IMR-90 (cell line): ENCODE data around the gene TOMM40L. TPM values are rescaled to one million over a fixed set of nuclear protein-coding genes. Genes with fewer than 3 reads are reported as not detected.
A peak's percentile ranks its signal among the peaks of the same experiment; 100 is the strongest.

Experiments
- ATAC-seq: fragments of 200-7000 bp; cut with Tn5 transposase; 2 replicates; pipeline ENCODE4 v1.9.1; 2020; ENCODE audit warnings: low read depth, mild to moderate bottlenecking, moderate library complexity
- BruUV-seq: library from RNA; stranded (reverse); fragments of 400-500 nt; replicated peaks from 2 replicates; lab custom pipeline; 2021; lab: Mats Ljungman, UMichigan
- CTCF ChIA-PET: fragments of 300-600 bp; formaldehyde crosslinking; extraction: SDS; loops from one replicate; lab custom pipeline; 2021; ENCODE audit warnings: antibody characterized with exemption; lab: Yijun Ruan, JAX
- POLR2A ChIA-PET: fragments of 300-600 bp; sonication (Branson Sonifier 250); formaldehyde crosslinking; loops from one replicate; lab custom pipeline; 2022; ENCODE audit warnings: antibody characterized with exemption; ENCODE audit not compliant: unreplicated experiment; lab: Charles Lee
- DNase-seq: peaks from one replicate; pipeline ENCODE4 v3.0.0; 2013
- H2AFZ ChIP-seq: replicated peaks from 2 replicates; pipeline ENCODE3; 2013; ENCODE audit warnings: low read length, mild to moderate bottlenecking; ENCODE audit not compliant: poor library complexity
- H2AK5ac ChIP-seq: 2 replicates; pipeline ENCODE4 v1.6.1; 2013; ENCODE audit warnings: low read depth, low read length, inconsistent platforms
- H2AK9ac ChIP-seq: replicated peaks from 2 replicates; pipeline ENCODE3; 2013; ENCODE audit warnings: mild to moderate bottlenecking, low read depth, low read length, moderate library complexity; ENCODE audit not compliant: poor library complexity
- H2BK120ac ChIP-seq: 2 replicates; pipeline ENCODE4 v1.6.1; 2013; ENCODE audit warnings: low read depth, low read length, inconsistent platforms
- H2BK15ac ChIP-seq: 3 replicates; pipeline ENCODE4 v1.6.1; 2013; ENCODE audit warnings: low read depth, low read length, inconsistent platforms
- H2BK20ac ChIP-seq: 2 replicates; pipeline ENCODE4 v1.6.1; 2013; ENCODE audit warnings: low read depth, mild to moderate bottlenecking, inconsistent platforms, low read length, moderate library complexity
- H2BK5ac ChIP-seq: 2 replicates; pipeline ENCODE4 v1.6.1; 2013; ENCODE audit warnings: mild to moderate bottlenecking, low read depth, low read length, inconsistent platforms; ENCODE audit not compliant: poor library complexity, severe bottlenecking
- H3K14ac ChIP-seq: replicated peaks from 2 replicates; pipeline ENCODE4 v1.6.1; 2013; ENCODE audit warnings: low read depth, low read length, inconsistent platforms
- H3K18ac ChIP-seq: 2 replicates; pipeline ENCODE4 v1.6.1; 2013; ENCODE audit warnings: low read depth, low read length, control low read depth
- H3K23ac ChIP-seq: 2 replicates; pipeline ENCODE4 v1.6.1; 2013; ENCODE audit warnings: low read depth, low read length, inconsistent platforms
- H3K27ac ChIP-seq: 2 replicates; pipeline ENCODE4 v1.5.1; 2013; ENCODE audit warnings: mild to moderate bottlenecking, control low read depth, low read length; ENCODE audit not compliant: insufficient read depth
- H3K27me3 ChIP-seq: 2 replicates; pipeline ENCODE4 v1.6.1; 2013; ENCODE audit warnings: low read length; ENCODE audit not compliant: control insufficient read depth, insufficient read depth
- H3K36me3 ChIP-seq: 2 replicates; pipeline ENCODE4 v1.6.1; 2013; ENCODE audit warnings: low read length, mixed read lengths; ENCODE audit not compliant: control insufficient read depth, insufficient read depth
- H3K4ac ChIP-seq: 2 replicates; pipeline ENCODE4 v1.6.1; 2013; ENCODE audit warnings: low read depth, low read length, inconsistent platforms
- H3K4me1 ChIP-seq: 2 replicates; pipeline ENCODE4 v1.6.1; 2013; ENCODE audit warnings: low read length, mixed read lengths; ENCODE audit not compliant: control insufficient read depth, insufficient read depth
- H3K4me2 ChIP-seq: 2 replicates; pipeline ENCODE4 v1.6.1; 2013; ENCODE audit warnings: low read depth, mild to moderate bottlenecking, control low read depth, low read length, moderate library complexity
- H3K4me3 ChIP-seq: 2 replicates; pipeline ENCODE4 v1.5.1; 2013; ENCODE audit warnings: low read depth, mild to moderate bottlenecking, control low read depth, low read length, moderate library complexity; ENCODE audit not compliant: insufficient read depth
- H3K56ac ChIP-seq: 2 replicates; pipeline ENCODE4 v1.6.1; 2013; ENCODE audit warnings: low read length, inconsistent platforms; ENCODE audit not compliant: insufficient read depth; ENCODE audit errors: extremely low read depth
- H3K79me1 ChIP-seq, 2 experiments: 2 replicates each; pipeline ENCODE4 v1.6.1; 2013; ENCODE audit warnings: low read length in 2 of 2, inconsistent platforms in 1 of 2, low read depth in 1 of 2
- H3K9ac ChIP-seq: 2 replicates; pipeline ENCODE4 v1.6.1; 2013; ENCODE audit warnings: low read depth, low read length, control low read depth
- H3K9me1 ChIP-seq: 2 replicates; pipeline ENCODE4 v1.6.1; 2013; ENCODE audit warnings: low read length, inconsistent platforms; ENCODE audit not compliant: insufficient read depth
- H3K9me3 ChIP-seq: 2 replicates; pipeline ENCODE4 v1.6.1; 2013; ENCODE audit warnings: low read length; ENCODE audit not compliant: control insufficient read depth, insufficient read depth
- H4K20me1 ChIP-seq: 2 replicates; pipeline ENCODE4 v1.6.1; 2013; ENCODE audit warnings: low read length, inconsistent platforms; ENCODE audit not compliant: insufficient read depth
- H4K5ac ChIP-seq: 2 replicates; pipeline ENCODE4 v1.6.1; 2013; ENCODE audit warnings: mild to moderate bottlenecking, low read depth, low read length, control low read depth
- H4K8ac ChIP-seq, 2 experiments: 2 replicates each; pipeline ENCODE4 v1.6.1; 2013; ENCODE audit warnings: low read depth in 2 of 2, low read length in 2 of 2, control low read depth in 1 of 2, inconsistent platforms in 1 of 2
- H4K91ac ChIP-seq: 2 replicates; pipeline ENCODE4 v1.6.1; 2013; ENCODE audit warnings: low read depth, low read length, inconsistent platforms; ENCODE audit not compliant: insufficient read depth
- BHLHE40 ChIP-seq: fragments of 150-350 bp; IDR thresholded peaks from 2 replicates; pipeline ENCODE4 v1.6.1; 2016; ENCODE audit warnings: mild to moderate bottlenecking, low read depth, low read length
- CEBPB ChIP-seq: IDR thresholded peaks from 2 replicates; pipeline ENCODE4 v1.6.1; 2012; ENCODE audit warnings: low read depth, low read length, improper control_type of control experiment
- CHD1 ChIP-seq: IDR thresholded peaks from 2 replicates; pipeline ENCODE4 v1.6.1; 2012; ENCODE audit warnings: low read depth, low read length, improper control_type of control experiment
- CTCF ChIP-seq: conservative IDR thresholded peaks from 2 replicates; pipeline ENCODE4 v1.5.1; 2012; ENCODE audit warnings: mild to moderate bottlenecking, low read depth, low read length, improper control_type of control experiment
- ELK1 ChIP-seq: fragments of 150-350 bp; IDR thresholded peaks from 2 replicates; pipeline ENCODE4 v1.6.1; 2016; ENCODE audit warnings: low read depth, mild to moderate bottlenecking, low read length, moderate library complexity, borderline replicate concordance
- FOS ChIP-seq: fragments of 150-350 bp; IDR thresholded peaks from 2 replicates; pipeline ENCODE4 v1.6.1; 2016; ENCODE audit warnings: low read depth, low read length
- MAFK ChIP-seq: IDR thresholded peaks from 2 replicates; pipeline ENCODE4 v1.6.1; 2012; ENCODE audit warnings: low read depth, low read length, improper control_type of control experiment
- MAZ ChIP-seq: IDR thresholded peaks from 2 replicates; pipeline ENCODE4 v1.6.1; 2012; ENCODE audit warnings: low read depth, mild to moderate bottlenecking, low read length, improper control_type of control experiment, moderate library complexity, borderline replicate concordance
- MXI1 ChIP-seq: IDR thresholded peaks from 2 replicates; pipeline ENCODE4 v1.6.1; 2012; ENCODE audit warnings: low read depth, mild to moderate bottlenecking, low read length, moderate library complexity, borderline replicate concordance
- NFE2L2 ChIP-seq: fragments of 150-350 bp; IDR thresholded peaks from 2 replicates; pipeline ENCODE4 v1.6.1; 2016; ENCODE audit warnings: low read depth, mild to moderate bottlenecking, low read length
- POLR2A ChIP-seq: IDR thresholded peaks from 2 replicates; pipeline ENCODE4 v1.6.1; 2012; ENCODE audit warnings: mild to moderate bottlenecking, low read depth, low read length
- RAD21 ChIP-seq: IDR thresholded peaks from 2 replicates; pipeline ENCODE4 v1.6.1; 2012; ENCODE audit warnings: low read length, improper control_type of control experiment
- RCOR1 ChIP-seq: IDR thresholded peaks from 2 replicates; pipeline ENCODE4 v1.6.1; 2012; ENCODE audit warnings: mild to moderate bottlenecking, low read length, improper control_type of control experiment; ENCODE audit not compliant: insufficient replicate concordance
- RFX5 ChIP-seq: IDR thresholded peaks from 2 replicates; pipeline ENCODE4 v1.8.0; 2012; ENCODE audit warnings: low read depth, mild to moderate bottlenecking, low read length, moderate library complexity
- SMC3 ChIP-seq: fragments of 150-350 bp; IDR thresholded peaks from 2 replicates; pipeline ENCODE4 v1.6.1; 2016; ENCODE audit warnings: low read depth, mild to moderate bottlenecking, antibody characterized with exemption, low read length, moderate library complexity
- USF2 ChIP-seq: fragments of 150-350 bp; IDR thresholded peaks from 2 replicates; pipeline ENCODE4 v1.6.1; 2017; ENCODE audit warnings: mild to moderate bottlenecking, antibody characterized with exemption, low read length, low read depth
- WGBS, 2 experiments: methylation state at CpG; one replicate each; pipeline versions ENCODE4 v1.1.5 to v1.1.7; 2013; ENCODE audit warnings: missing lambda C conversion rate in 2 of 2; ENCODE audit not compliant: insufficient read length in 1 of 2; ENCODE audit errors: extremely low coverage in 2 of 2; 5-methylcytosine and 5-hydroxymethylcytosine counted together
- dilution Hi-C: fragments of 300-500 bp; cut with HindIII; formaldehyde crosslinking; loops from one replicate; pipeline ENCODE4 v1.14.3; 2018; ENCODE audit warnings: low sequenced_read_pairs; ENCODE audit not compliant: unreplicated experiment
- in situ Hi-C: fragments of 300-500 bp; cut with MboI; formaldehyde crosslinking; loops from 3 replicates; pipeline ENCODE4 v1.14.3; 2019; ENCODE audit warnings: low sequenced_read_pairs, inconsistent platforms, mixed read lengths
- intact Hi-C: fragments of 100-400 bp; cut with micrococcal nuclease; formaldehyde crosslinking; loops from 2 replicates; pipeline ENCODE4 v1.10.0; 2022
- polyA plus RNA-seq, 3 experiments: library from polyadenylated mRNA; depleted of rRNA; stranded (reverse); fragments of >200 nt; gene quantifications; 2 replicates each; pipeline ENCODE4 v1.2.3, GENCODE V29; 2012; ENCODE audit warnings: low replicate concordance in 1 of 3
- total RNA-seq: library from RNA; depleted of rRNA; stranded (reverse); fragments of >200 nt; gene quantifications from 2 replicates; pipeline ENCODE4 v1.2.3, GENCODE V29; 2012

Gene TOMM40L
- total and polyA plus RNA-seq, 2 of the 4 experiments (the other 2 are of a cell fraction): 7.7 to 12.5 TPM

GRCh38 chr1:161273402-161273801 is 47.5 kb downstream of the TOMM40L start:
- ATAC-seq (peak; percentile 79), DNase-seq (peak; percentile 21)
- no peak overlapping the region for H2AK5ac ChIP-seq
- H3K14ac ChIP-seq: no peak overlapping the region
- no peak overlapping the region for H3K9ac ChIP-seq
- H3K27me3 ChIP-seq: peaks cover 16% of the 10 kb centered on the region
- no peak overlapping the region for H2AFZ ChIP-seq
- no peak overlapping the region for H2AK9ac ChIP-seq
- no peak overlapping the region for H3K4me3 ChIP-seq
- H3K23ac ChIP-seq: no peak overlapping the region
- H3K56ac ChIP-seq: no peak overlapping the region
- H4K8ac ChIP-seq: no peak overlapping the region
- H3K27ac ChIP-seq: no peak overlapping the region
- H3K4me2 ChIP-seq: no peak overlapping the region; the same call in 1 of the 2 replicates
- no peak overlapping the region for H2BK5ac ChIP-seq
- ChIA-PET POLR2A (no interaction called here), CTCF (interaction anchor here (1.0 kb wide), 1 partner anchor 18 kb away, joined by 3 read pairs; no protein-coding TSS in a partner anchor)
- no peak overlapping the region for H4K91ac ChIP-seq
- WGBS, 2 experiments: no CpG with 5 or more reads among the region's 3 CpGs
- intact Hi-C loops: loop anchor here (5.0 kb wide), 1 partner anchor 36 kb away; the partner anchor contains the start of gene NR1I3
- no peaks in the 10 kb centered on the region for H3K36me3 ChIP-seq
- no peaks in the 10 kb centered on the region for H3K9me3 ChIP-seq
- BruUV-seq: no TSS peak
- TF ChIP-seq FOS (no peak), RAD21 (no peak), BHLHE40 (no peak), MAFK (no peak), RCOR1 (no peak), ELK1 (no peak), USF2 (no peak), CEBPB (no peak), CHD1 (no peak), RFX5 (no peak), SMC3 (no peak), MAZ (no peak), NFE2L2 (no peak), POLR2A (no peak), MXI1 (no peak), CTCF (no peak)
- H3K9me1 ChIP-seq: no peaks in the 10 kb centered on the region
- H2BK20ac ChIP-seq: no peak overlapping the region
- H3K18ac ChIP-seq: no peak overlapping the region
- H4K5ac ChIP-seq: no peak overlapping the region
- H4K20me1 ChIP-seq: no peaks in the 10 kb centered on the region
- dilution Hi-C loops: no loop called here
- H3K4me1 ChIP-seq: 0 out of 2 replicates have a peak, but pooled peaks cover 1% of the 10 kb centered on the region
- no peak overlapping the region for H3K4ac ChIP-seq
- no peak overlapping the region for H2BK120ac ChIP-seq
- H2BK15ac ChIP-seq: no peak overlapping the region
- no peaks in the 10 kb centered on the region for H3K79me1 ChIP-seq
- in situ Hi-C loops: no loop called here
